Gastrocnemius medialis (tissue), 4 donors: ENCODE results near the gene C10orf90. TPM values are rescaled to one million over a fixed set of nuclear protein-coding genes. Genes with fewer than 3 reads are reported as not detected.

Source experiments
- ATAC-seq, 2 donors: fragments of 150-250 bp; one replicate each; pipeline ENCODE4 v1.9.1; 2016
- DNase-seq, 2 donors: peaks; one replicate each; pipeline ENCODE4 v3.0.0-alpha.2; 2019
- H3K27ac ChIP-seq, 4 donors: fragments of 200-600 bp; sonication (generic); 1 replicate in 1 of 4; 2 replicates in 3 of 4; pipeline ENCODE4 v1.5.1; 2016 to 2018; ENCODE audit warnings: mild to moderate bottlenecking in 2 of 4, moderate library complexity in 1 of 4
- H3K27me3 ChIP-seq, 3 donors: fragments of 200-600 bp; sonication (generic) in 2 of 3; 1 replicate in 1 of 3; 2 replicates in 2 of 3; pipeline versions ENCODE4 v1.5.1 to v1.6.0; 2016 to 2019; ENCODE audit warnings: mild to moderate bottlenecking in 1 of 3, moderate library complexity in 1 of 3
- H3K36me3 ChIP-seq, 2 donors: fragments of 200-600 bp; sonication (generic) in 1 of 2; one replicate each; pipeline ENCODE4 v1.5.1; 2017 to 2018
- H3K4me1 ChIP-seq, 2 donors: fragments of 200-600 bp; sonication (generic) in 1 of 2; one replicate each; pipeline ENCODE4 v1.5.1; 2016 to 2017; ENCODE audit warnings: mild to moderate bottlenecking in 2 of 2
- H3K4me3 ChIP-seq, 4 donors: fragments of 200-600 bp; sonication (generic) in 3 of 4; 1 replicate in 1 of 4; 2 replicates in 3 of 4; pipeline ENCODE4 v1.5.1; 2016 to 2019; ENCODE audit warnings: mild to moderate bottlenecking in 2 of 4
- H3K9me3 ChIP-seq, 3 donors: fragments of 200-600 bp; sonication (generic) in 2 of 3; 1 replicate in 1 of 3; 2 replicates in 2 of 3; pipeline ENCODE4 v1.5.1; 2016 to 2019
- CTCF ChIP-seq, 5 experiments: fragments of 450-650 bp in 3 of 5; fragments of 200-600 bp in 2 of 5; sonication (generic) in 2 of 5; IDR thresholded peaks in 4 of 5; conservative IDR thresholded peaks in 1 of 5; 1 replicate in 4 of 5; 2 replicates in 1 of 5; pipeline ENCODE4 v1.5.1; 2016 to 2019; ENCODE audit warnings: antibody characterized with exemption in 5 of 5, mild to moderate bottlenecking in 3 of 5, moderate library complexity in 3 of 5
- POLR2A ChIP-seq, 2 donors: fragments of 450-650 bp; IDR thresholded peaks; one replicate each; pipeline ENCODE4 v1.6.1; 2017; ENCODE audit warnings: antibody characterized with exemption in 2 of 2, mild to moderate bottlenecking in 2 of 2, moderate library complexity in 2 of 2
- in situ Hi-C, 4 donors: fragments of 200-750 bp; cut with MboI; loops; one replicate each; pipeline versions ENCODE4 v1.15.0 to v1.8.0; 2017; ENCODE audit warnings: low sequenced_read_pairs in 4 of 4
- intact Hi-C: fragments of 100-400 bp; cut with DNase I; formaldehyde crosslinking; loops from one replicate; pipeline ENCODE4 v1.15.1; 2023; ENCODE audit warnings: low total_unique reads
- total RNA-seq, 4 donors: library from RNA; depleted of rRNA; stranded (reverse); fragments of >200 nt; gene quantifications; one replicate each; pipeline versions ENCODE4 v1.1.0 to v1.2.3, GENCODE V29; 2016

Gene C10orf90
- total RNA-seq, 4 donors from 2014 or later = not detected

- TF ChIP-seq CTCF (IDR thresholded peaks at IDR 0.05 in 4 of 5, conservative IDR thresholded peaks at IDR 0.05 in 1 of 5) = no peak
- no peak for TF ChIP-seq POLR2A (IDR thresholded peaks at IDR 0.05)
- H3K4me1 ChIP-seq = no peaks in the 10 kb centered on the region
- intact Hi-C loops (loop anchor here (10.0 kb wide), 1 partner anchor 517 kb away; no protein-coding TSS in a partner anchor), in situ Hi-C loops (loop anchor here in 3 of 4 donors (10.0 to 25.0 kb wide), 2 partner anchors 515 to 517 kb away; no protein-coding TSS in a partner anchor)
- DNase-seq (no peak), ATAC-seq (no peak)
- H3K27me3 ChIP-seq = no peaks in the 10 kb centered on the region
- H3K4me3 ChIP-seq = no peak overlapping the region
- H3K27ac ChIP-seq = no peak overlapping the region
- H3K36me3 ChIP-seq = no peaks in the 10 kb centered on the region
- no peaks in the 10 kb centered on the region for H3K9me3 ChIP-seq
These were observed 168.7 kb downstream of the C10orf90 start for GRCh38 chr10:126501828-126502227.

GRCh38 chr10:126500866-126501265, 169.6 kb downstream of the C10orf90 start:
- in situ Hi-C loops = loop anchor here in 3 of 4 donors (10.0 to 25.0 kb wide), 2 partner anchors 514 to 516 kb away; no protein-coding TSS in a partner anchor

GRCh38 chr10:126500185-126500584, 170.3 kb downstream of the C10orf90 start:
- H3K27me3 ChIP-seq = no peaks in the 10 kb centered on the region
- H3K9me3 ChIP-seq = no peaks in the 10 kb centered on the region
- TF ChIP-seq CTCF (IDR thresholded peaks at IDR 0.05 in 4 of 5, conservative IDR thresholded peaks at IDR 0.05 in 1 of 5) (no peak), POLR2A (IDR thresholded peaks at IDR 0.05) (no peak)
- intact Hi-C loops = loop anchor here (10.0 kb wide), 1 partner anchor 515 kb away; no protein-coding TSS in a partner anchor
- H3K27ac ChIP-seq = no peak overlapping the region
- ATAC-seq (no peak), DNase-seq (no peak)
- H3K4me3 ChIP-seq = no peak overlapping the region
- H3K36me3 ChIP-seq = no peaks in the 10 kb centered on the region
- no peaks in the 10 kb centered on the region for H3K4me1 ChIP-seq
- in situ Hi-C loops = loop anchor here in 3 of 4 donors (10.0 to 25.0 kb wide), 2 partner anchors 513 to 515 kb away; no protein-coding TSS in a partner anchor

More at GRCh38 chr10:126500866-126501265, 169.6 kb downstream of the C10orf90 start:
- Histone ChIP-seq H3K4me1 (no peaks in the 10 kb centered on the region), H3K4me3 (no peak overlapping the region), H3K27me3 (no peaks in the 10 kb centered on the region), H3K27ac (no peak overlapping the region), H3K9me3 (no peaks in the 10 kb centered on the region), H3K36me3 (no peaks in the 10 kb centered on the region)
- no peak for TF ChIP-seq CTCF (IDR thresholded peaks at IDR 0.05 in 4 of 5, conservative IDR thresholded peaks at IDR 0.05 in 1 of 5)
- intact Hi-C loops = loop anchor here (10.0 kb wide), 1 partner anchor 516 kb away; no protein-coding TSS in a partner anchor
- ATAC-seq = no peak
- no peak for DNase-seq

GRCh38 chr10:126499744-126500143, 170.7 kb downstream of the C10orf90 start:
- Histone ChIP-seq H3K9me3 (no peaks in the 10 kb centered on the region), H3K4me3 (no peak overlapping the region), H3K36me3 (no peaks in the 10 kb centered on the region), H3K27me3 (no peaks in the 10 kb centered on the region), H3K4me1 (no peaks in the 10 kb centered on the region), H3K27ac (no peak overlapping the region)
- intact Hi-C loops = loop anchor here (10.0 kb wide), 1 partner anchor 515 kb away; no protein-coding TSS in a partner anchor
- ATAC-seq = no peak
- in situ Hi-C loops = loop anchor here in 3 of 4 donors (10.0 to 25.0 kb wide), 2 partner anchors 512 to 515 kb away; no protein-coding TSS in a partner anchor
- no peak for DNase-seq
- TF ChIP-seq CTCF (IDR thresholded peaks at IDR 0.05 in 4 of 5, conservative IDR thresholded peaks at IDR 0.05 in 1 of 5) (no peak), POLR2A (IDR thresholded peaks at IDR 0.05) (no peak)
